SK-N-SH (cell line): ENCODE results near the gene USP46.

Experiments used
- CTCF ChIP-seq: fragments of 200-600 bp; sonication (generic); IDR thresholded peaks from 2 replicates; pipeline ENCODE4 v1.6.1; 2017; ENCODE audit warnings: antibody characterized with exemption, mild to moderate bottlenecking, moderate library complexity
- ELF1 ChIP-seq: IDR thresholded peaks from 2 replicates; pipeline ENCODE4 v1.4.0; 2012
- EP300 ChIP-seq, 2 experiments: IDR thresholded peaks; 2 replicates each; pipeline versions ENCODE4 v1.4.0 to v1.6.1; 2012; ENCODE audit warnings: borderline replicate concordance in 1 of 2, low read depth in 1 of 2, low read length in 1 of 2
- EZH2phosphoT487 ChIP-seq: fragments of 200-600 bp; sonication (generic); IDR thresholded peaks from 2 replicates; pipeline ENCODE4 v1.6.1; 2017; ENCODE audit warnings: low read depth, mixed run types, mild to moderate bottlenecking, antibody characterized with exemption, moderate library complexity, borderline replicate concordance
- MAX ChIP-seq: IDR thresholded peaks from 2 replicates; pipeline ENCODE4 v1.4.0; 2012; ENCODE audit warnings: low read depth
- NRF1 ChIP-seq: IDR thresholded peaks from 2 replicates; pipeline ENCODE4 v1.6.1; 2012; ENCODE audit warnings: low read depth, mild to moderate bottlenecking, low read length
- RXRA ChIP-seq: IDR thresholded peaks from 2 replicates; pipeline ENCODE4 v1.4.0; 2012; ENCODE audit warnings: low read depth, mild to moderate bottlenecking, borderline replicate concordance
- TAF1 ChIP-seq: IDR thresholded peaks from 2 replicates; pipeline ENCODE4 v1.6.1; 2012; ENCODE audit warnings: low read depth, mild to moderate bottlenecking, low read length, moderate library complexity, borderline replicate concordance
- YY1 ChIP-seq: IDR thresholded peaks from 2 replicates; pipeline ENCODE4 v1.4.0; 2012; ENCODE audit warnings: low read depth, mild to moderate bottlenecking
- TF ChIP-seq, protein P1 (sequence below): fragments of 150-350 bp; IDR thresholded peaks from 2 replicates; pipeline ENCODE4 v1.6.1; 2017; ENCODE audit warnings: antibody characterized with exemption, low read length, low read depth, borderline replicate concordance
- TF ChIP-seq, protein P2 (sequence below): IDR thresholded peaks from 2 replicates; pipeline ENCODE4 v1.4.0; 2012; ENCODE audit warnings: low read depth, borderline replicate concordance

GRCh38 chr4:52588771-52589591 is 70.1 kb downstream of the USP46 start:
- no peak for TF ChIP-seq MAX
- no peak for TF ChIP-seq EP300 (IDR thresholded peaks at IDR 0.05; ENCODE audit: borderline replicate concordance in 1 of 2, low read depth in 1 of 2, low read length in 1 of 2)
- no peak for TF ChIP-seq ELF1
- TF ChIP-seq, protein P1, sequence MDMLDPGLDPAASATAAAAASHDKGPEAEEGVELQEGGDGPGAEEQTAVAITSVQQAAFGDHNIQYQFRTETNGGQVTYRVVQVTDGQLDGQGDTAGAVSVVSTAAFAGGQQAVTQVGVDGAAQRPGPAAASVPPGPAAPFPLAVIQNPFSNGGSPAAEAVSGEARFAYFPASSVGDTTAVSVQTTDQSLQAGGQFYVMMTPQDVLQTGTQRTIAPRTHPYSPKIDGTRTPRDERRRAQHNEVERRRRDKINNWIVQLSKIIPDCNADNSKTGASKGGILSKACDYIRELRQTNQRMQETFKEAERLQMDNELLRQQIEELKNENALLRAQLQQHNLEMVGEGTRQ, result no peak
- no peak for TF ChIP-seq EZH2phosphoT487
- no peak for TF ChIP-seq CTCF
- no peak for TF ChIP-seq YY1
- TF ChIP-seq, protein P2, sequence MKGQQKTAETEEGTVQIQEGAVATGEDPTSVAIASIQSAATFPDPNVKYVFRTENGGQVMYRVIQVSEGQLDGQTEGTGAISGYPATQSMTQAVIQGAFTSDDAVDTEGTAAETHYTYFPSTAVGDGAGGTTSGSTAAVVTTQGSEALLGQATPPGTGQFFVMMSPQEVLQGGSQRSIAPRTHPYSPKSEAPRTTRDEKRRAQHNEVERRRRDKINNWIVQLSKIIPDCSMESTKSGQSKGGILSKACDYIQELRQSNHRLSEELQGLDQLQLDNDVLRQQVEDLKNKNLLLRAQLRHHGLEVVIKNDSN, result no peak
- no peak for TF ChIP-seq TAF1
- no peak for TF ChIP-seq NRF1
- no peak for TF ChIP-seq RXRA
